ENCODE data around the gene FAIM.

- TF ChIP-seq CTCF (IDR thresholded peaks at IDR 0.05 in 4 of 5, conservative IDR thresholded peaks at IDR 0.05 in 1 of 5) (peak in 1 of 5 experiments; percentile 0), POLR2A (IDR thresholded peaks at IDR 0.05) (no peak)
Observed at GRCh38 chr3:138594935-138595610, 13.5 kb upstream of the FAIM start.

All from gastrocnemius medialis (tissue), 4 donors.